ENCODE results near the gene RPL18A.
A peak's percentile ranks its signal among the peaks of the same experiment; 100 is the strongest.

Gene RPL18A

DNA sequence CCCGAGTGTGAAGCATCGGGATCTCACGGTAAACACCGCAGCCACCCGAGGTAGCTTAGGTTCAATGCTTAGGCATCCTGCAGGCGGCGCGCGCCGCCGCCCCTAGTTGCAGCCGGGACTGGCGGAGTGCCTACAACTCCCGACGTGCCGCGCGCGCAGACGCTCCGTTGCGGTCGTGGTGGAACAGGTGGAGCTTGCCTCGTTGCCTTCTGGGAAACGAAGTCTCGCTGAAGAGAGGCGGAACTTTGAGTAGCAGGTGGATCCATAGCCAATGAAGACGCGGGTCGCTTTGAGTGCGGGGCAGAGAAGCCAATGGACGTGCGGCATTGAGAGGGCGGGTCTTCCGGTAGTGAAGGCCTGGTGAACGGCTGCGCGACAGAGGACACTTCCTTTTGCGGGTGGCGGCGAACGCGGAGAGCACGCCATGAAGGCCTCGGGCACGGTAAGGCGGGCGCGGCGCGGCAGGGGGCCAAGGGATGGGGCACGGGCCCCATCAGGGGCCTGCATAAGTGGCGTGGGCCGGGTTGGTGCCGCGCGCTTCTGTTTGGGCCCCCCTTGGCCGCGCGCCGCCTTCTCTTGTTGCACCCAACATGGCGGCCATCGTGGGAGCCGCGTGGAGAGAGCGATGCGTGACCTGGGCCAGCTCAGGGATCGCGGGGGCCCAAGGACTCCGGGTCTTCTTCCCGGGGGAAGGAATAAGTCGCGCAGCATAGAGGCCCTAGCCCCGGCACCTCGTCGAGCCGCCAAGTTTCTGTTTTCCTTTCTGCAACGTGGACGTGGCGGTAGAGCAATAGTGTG is at the start of gene RPL18A:
Gene RPL18A (plus strand): TSS at position 378 of the 798 bp plus-strand sequence. CDS start 47 bp downstream, at position 425.
- peak; percentile 99 for DNase-seq

DNA sequence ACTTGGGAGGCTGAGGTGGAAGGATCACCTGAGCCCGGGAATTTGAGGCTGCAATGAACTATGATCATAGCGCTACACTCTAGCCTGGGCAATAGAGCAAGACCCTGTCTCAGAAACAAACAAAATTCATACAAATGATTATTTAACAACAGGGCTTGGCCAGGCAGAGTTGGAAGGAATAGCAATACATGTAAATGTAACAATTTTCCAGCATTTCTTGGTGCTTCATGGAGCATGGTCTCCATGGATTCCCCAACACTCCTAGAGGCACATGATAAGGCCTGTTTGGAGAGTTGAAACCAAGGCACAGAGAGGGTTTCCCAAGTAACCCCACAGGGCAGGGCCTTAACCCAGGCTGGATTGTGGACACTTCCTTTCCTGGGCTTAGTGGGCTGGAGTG is 48.6 kb upstream of the RPL18A start:
- no peak for DNase-seq

DNA sequence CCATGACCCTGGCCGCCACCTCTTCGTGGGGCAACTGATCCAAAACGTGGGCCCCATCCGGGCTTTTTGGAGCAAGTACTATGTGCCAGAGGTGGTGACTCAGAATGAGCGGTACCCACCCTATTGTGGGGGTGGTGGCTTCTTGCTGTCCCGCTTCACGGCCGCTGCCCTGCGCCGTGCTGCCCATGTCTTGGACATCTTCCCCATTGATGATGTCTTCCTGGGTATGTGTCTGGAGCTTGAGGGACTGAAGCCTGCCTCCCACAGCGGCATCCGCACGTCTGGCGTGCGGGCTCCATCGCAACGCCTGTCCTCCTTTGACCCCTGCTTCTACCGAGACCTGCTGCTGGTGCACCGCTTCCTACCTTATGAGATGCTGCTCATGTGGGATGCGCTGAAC is 48.0 kb upstream of the RPL18A start:
- no peak for DNase-seq

DNA sequence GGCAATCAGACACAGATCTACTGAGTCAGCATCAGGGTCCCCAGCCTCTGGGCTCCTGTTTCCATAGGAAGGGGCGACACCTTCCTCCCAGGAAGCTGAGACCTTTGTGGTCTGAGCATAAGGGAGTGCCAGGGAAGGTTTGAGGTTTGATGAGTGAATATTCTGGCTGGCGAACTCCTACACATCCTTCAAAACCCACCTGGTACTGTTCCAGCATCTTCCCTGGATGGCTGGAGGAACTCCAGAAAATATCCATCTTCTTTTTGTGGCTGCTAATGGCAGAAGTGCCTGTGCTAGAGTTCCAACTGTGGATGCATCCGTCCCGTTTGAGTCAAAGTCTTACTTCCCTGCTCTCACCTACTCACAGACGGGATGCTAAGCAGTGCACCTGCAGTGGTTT is 47.6 kb upstream of the RPL18A start:
- DNase-seq, result no peak

DNA sequence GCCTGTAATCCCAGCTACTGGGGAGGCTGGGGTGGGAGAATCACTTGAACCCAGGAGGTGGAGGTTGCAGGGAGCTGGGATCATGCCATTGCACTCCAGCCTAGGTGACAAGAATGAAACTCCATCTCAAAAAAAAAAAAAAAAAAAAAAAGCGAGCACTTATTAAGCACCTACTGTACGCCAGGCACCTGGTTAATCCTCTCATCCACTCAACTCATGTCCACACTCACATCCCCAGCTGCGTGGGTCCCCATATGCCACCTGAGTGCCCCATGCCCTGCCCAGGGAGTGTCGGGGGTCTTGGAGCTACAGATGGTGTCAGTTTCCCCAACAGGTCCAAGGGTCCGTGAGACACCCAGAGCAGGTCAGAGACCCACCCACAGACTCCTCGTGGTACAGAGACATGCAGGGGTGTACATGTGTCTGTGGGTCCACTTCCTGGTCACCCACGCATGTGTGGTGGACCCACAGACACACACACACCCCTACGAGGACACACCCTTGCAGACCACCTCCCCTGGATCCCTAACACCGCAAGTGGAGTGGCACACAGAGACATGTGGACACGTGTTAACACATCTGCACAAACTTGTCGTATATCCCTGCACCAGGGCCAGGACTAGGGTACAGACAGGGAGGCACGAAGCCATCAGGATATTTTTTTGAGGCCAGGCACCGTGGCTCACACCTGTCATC is 41.9 kb upstream of the RPL18A start:
- DNase-seq, result no peak

DNA sequence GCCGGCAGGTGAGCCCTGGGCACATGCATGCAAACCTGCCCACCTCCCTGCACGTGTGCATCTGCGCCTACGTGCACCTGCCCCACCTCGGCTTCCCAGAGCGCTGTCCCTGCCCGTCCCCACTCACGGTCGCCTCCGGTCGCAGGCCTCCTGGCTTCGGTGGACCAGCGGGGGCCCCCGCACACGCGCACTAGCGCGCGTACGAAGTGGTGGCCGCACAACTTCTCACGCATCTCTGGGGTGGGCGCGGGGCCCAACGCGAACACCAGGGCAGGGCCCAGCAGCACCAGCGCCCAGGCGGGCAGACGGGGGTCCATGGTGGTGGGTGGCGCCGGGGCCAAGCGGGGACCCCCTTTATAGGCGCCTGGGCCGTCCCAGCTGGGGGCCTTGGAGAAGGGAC is 38.5 kb upstream of the RPL18A start, which contains the start of gene INSL3:
Gene INSL3 (minus strand): TSS at position 330 of the 400 bp plus-strand sequence. CDS start 13 bp downstream, at position 317.
- no peak for DNase-seq

DNA sequence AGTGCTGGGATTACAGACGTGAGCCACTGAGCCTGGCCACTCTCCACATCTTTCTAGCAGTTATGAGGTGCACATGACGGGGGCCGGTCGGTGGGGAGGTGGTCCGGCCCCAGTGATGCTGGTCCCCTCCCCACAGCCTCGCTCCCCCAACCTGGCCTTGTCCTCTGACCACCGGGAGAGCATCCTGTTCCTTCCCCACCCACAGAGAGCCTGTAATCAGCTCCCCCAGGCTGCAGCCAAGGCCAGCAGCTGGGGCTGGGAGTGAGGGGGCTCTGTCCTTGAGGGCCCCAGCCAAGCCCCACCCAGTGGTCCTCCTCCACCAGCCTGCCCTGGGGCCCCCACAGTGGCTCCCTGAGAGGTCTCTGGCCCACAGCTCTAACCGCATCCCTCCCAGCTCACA is 35.4 kb upstream of the RPL18A start:
- DNase-seq, result no peak

DNA sequence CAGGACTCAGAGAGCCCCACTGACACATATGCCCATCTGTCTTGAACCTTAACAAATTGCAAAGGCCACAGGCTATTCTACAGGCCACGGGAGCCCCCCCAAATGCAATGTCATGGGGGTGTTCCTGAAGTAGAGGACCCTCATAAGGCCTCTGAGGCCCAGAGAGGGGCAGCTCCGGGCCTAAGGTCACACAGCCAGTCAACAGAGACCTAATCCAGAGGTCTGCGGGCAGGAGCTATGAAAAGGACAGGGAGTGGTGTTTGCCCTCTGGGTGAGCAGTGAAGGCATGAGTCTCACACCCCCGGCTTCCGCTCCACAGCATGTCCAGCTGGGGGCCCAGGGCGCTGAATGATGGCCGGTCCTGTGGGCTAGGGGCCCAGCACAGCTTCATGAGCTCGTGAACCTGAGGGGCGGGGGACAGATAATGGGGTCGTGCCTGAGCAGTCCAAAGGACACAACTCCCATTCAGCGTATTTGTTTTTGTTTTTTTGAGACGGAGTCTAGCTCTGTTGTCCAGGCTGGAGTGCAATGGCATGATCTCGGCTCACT is 33.1 kb upstream of the RPL18A start:
- no peak for DNase-seq

DNA sequence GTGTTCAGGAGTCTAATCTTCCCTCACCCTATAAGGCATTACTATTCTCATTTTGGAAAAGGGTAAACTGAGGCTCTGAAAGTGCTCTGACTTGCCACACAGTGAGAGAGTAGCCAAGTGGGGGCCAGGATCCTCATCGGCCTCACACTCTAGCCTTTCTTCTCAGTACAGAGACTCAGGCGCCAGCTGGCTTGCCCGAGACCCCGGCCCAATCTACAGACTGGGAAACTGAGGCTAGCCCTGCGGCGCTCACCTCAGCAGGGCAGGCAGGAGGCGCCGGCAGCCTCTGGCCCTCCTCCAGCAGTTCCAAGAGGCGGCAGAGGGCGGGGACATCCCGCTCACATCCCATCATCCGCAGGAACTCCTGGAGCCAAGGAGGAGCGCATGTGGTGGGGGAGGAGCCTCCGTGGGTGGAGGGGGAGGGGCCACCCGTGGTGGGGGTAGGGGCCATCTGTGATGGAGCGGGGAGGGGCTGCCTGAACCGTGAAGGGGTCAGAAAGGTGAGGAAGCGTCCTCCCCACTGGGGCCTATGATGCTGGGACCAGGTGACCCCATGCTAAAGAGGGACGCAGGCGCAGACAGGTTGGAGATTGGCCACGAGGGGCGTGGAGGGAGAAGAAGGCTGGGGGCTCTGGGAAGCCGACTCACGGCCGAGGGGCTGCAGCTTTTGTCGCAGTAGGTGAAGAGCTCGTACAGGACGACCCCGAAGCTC is 29.7 kb upstream of the RPL18A start:
- DNase-seq, result peak; percentile 60

DNA sequence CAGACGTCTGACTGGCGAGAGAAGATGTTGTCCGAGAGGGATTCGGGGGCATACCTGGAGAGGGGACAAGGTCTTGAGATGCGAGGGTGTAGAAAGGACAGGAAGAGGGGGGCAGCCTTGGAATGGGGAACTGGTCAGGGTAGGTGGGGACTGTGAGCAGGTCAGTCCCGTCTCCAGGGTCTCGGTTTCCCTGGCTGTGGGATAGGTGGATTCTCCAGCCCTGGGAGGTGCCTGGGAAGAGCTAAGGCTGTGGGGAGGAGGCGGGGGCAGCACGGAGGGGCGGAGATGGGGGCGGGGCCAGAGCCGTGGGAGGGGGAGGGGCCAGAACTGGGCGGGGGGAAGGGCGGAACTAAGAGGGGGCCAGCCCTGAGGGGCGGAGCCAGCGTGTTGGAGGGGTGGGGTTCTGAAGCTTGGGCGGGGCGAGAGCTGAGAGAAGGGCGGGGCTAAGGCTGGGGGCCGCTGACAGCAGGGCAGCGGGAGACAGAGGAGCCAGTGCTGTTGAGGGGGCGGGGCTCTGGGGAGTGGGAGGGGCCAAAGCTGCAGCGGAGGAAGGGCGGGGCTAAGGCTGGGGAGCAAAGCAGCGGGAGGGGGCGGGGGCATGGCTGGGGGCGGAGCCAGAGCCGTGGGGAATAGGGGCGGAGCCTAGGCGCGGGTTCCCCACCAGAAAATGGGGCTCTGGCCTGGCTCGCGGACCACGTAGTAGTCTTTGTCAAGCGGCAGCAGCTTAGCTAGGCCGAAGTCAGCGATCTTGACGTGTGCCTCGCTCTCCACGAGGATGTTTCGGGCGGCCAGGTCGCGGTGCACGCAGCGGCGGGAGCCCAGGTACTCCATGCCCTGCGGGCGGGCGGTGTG is 28.9 kb upstream of the RPL18A start:
- DNase-seq, result peak; percentile 84

DNA sequence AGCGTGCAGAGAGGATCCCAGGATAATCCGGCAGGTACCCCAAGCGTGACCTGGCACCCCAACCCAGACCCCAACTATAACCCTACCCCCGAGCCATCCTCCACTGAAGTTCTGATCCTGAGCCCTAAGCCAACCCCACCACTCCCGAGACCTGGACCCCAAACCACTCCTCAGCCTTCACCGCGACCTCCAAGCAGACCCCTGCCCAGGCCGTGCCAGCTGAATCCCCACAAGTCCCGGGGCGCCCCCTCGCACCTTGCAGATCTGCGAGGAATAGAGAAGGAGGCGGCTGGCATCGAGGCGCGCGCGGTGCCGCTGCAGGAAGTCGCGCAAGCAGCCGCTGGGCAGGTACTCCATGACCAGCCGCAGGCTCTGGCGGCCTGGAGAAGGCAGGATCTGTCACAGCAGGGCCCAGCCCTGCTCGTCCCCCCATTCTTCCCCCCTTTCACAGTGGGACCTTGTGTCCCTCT is 28.3 kb upstream of the RPL18A start:
- no peak for DNase-seq

DNA sequence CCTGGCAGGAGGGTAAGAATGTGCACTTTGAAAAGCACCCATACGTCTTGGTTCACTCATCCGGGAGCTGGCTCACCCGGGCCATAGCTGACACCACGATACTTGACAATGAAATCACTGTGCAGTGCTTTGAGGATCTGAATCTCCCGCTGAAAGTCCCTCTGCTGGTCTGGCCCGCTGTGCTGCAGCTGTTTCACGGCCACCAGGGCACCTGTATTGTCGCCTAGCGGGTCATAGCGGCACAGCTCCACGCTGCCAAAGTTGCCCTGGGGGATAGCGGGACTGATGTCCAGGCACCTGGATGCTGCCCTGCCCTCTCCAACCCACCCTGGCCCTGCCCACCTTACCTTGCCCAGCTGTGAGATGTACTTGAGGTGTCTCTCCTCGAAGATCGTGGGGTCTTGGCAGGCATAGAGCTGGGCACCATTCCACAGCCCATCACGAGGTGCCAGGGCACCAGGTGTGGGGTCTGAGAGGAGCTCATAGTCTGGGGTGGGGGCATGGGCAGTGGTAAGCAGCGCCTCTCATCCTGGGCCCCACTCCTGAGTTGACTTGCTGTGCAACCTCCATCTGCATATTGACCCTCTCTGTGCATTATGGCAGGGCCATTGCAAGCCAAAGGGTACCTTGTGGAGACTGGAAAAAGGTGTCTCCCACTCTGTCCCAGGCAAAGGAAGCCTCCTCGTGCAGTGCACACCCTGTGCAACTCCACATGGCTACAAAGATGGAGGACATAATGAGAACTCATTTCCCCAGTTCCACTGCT is 27.1 kb upstream of the RPL18A start:
- no peak for DNase-seq

DNA sequence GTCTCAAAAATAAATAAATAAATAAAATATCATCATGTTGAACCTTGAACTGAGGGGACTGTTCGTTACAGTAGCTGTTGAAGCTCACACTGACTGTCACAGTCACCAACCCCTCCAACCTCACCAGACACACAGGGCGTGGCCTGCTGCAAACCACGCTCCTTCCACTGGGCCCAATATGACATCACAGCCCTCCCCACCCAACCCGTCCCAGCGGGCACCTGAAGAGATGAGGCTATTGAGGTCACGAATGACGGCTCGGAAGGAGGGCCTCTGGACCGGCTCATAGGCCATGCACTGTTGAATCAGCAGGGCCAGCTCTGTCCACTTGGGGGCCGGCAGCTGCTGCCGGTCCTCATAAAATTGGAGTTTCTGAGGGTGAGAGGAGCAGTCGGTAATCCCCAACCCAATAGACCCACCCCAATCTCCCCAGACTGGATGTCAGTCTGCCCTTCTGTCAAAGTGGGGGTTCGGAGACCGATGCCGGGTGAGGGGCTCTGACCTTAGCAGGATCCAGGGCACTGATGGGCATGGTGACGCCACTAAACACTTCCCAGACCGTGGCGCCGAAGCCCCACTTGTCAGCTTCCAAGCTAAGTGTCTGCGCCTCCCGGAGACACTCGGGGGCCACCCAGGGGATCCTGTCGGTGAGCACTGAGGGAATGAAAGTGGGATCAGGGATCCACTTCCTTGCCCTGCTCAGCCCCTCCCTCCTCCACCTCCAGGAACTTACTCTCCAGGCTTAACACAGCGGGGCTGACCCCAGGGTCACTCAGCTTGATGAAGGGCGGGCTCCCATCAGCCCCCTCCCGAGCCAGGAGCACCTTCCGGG is 25.1 kb upstream of the RPL18A start:
- no peak for DNase-seq

DNA sequence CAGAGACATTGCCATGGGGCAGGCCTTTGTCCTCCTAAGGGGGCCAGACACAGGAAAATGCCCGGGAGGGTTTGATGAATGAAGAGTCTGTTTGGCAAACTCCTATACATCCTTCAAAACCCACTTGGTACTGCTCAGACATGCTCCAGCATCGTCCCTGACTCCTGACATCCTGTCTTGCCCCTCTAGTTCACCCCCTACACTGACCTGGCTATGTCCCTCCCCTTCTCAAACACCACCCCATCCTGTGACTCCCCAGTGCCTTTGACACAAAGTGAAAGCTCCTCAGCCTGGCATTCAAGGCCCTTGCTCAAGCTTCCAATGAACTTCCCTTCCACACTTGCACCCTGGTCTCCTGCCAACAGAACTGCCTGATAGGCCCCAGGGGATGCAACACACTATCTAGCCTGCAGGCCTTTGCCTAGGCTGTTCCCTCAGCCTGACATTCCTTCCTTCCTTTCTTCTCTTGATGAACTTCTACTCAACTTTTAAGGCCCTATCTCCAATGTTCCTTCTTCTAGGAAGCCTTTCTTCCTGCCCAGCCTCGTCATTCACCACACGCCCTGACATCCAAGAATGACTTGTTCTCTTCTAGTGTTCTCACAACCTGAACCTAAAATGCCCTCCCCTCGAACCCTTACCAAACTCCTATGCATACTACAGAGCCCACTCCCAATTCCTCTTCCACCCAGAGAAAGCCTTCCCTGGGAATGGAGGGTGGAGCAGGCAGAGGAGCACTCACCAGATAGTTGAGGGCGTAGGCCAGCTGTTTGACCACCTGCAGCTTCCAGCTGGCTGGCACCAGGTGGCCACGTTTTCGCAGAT is 24.3 kb upstream of the RPL18A start:
- no peak for DNase-seq

DNA sequence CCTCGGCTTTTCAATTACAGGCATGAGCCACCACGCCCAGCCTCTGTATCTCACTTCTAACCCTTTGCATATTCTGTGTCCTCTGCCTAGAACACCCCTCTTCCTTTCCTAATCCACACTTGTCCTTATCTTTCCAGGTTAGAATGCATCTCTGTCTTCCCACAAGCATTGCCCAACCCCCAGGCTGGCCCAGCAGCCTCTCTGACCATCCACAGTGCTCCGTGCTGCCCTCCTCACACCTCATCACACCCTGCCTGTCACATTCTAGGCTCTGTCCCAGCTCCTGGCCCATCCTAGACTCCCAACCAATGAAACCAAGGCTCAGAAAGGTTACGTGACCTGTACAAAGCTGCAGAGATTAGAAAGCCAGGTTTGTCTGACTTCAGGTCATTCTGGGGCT is 23.2 kb upstream of the RPL18A start:
- no peak for DNase-seq

DNA sequence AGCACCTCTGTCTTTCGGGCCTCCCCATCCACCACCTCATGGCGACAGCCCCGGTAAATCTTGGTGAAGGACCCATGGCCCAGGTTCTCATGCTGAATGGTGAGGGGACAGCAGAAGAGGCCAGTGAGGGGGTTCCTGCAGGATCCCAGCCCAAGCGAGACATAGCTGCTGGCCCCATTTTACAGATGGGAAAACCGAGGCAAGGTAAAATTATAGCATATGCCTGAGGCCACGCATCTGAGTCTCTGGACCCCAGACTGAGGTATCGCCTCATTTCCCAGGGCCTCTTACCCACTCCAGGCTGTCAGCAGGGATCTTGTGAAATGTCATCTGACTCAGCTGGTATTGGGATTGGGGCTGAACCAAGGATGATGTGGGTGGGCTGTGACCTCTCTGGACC is 21.7 kb upstream of the RPL18A start:
- no peak for DNase-seq

DNA sequence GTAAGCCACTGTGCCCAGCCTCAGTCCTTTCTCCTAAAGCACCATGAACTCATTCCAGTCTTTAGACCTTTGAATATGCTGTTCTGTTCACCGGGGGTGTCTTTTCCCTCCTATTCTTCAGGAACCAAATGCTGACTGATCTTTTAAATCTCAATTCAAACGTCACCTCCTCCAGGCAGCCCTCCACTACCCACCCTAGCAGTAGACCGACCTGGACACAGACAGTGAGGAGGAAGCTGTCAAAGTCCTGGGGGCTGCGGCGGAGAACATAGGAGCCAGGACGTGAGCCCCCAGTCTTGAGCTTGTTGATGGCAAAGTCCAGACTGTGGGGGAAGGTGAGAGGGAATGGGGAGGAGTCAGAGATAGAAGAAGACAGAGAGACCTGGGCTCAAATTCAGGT is 19.7 kb upstream of the RPL18A start:
- DNase-seq, result no peak

DNA sequence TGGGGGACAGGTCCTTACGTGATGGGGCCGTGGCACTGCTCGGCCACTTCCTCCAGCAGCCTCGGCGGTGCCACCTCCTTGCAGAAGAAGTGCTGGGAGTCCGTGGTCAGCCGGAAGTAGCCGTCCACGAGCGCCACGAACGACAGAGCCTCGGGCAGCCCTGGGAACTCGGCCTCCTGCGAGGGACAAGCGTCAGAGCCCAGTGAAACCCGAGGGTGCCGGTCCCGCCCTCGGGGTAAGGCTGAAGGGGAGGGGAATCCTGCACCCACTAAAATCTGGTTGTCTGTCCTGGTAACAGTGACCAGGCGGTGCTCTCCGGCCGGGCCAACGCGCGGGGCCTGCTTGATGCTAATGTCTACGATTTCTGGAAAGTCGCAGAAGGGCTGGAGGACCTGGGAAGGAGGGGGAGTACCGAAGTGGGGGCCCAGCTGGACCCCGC is 18.3 kb upstream of the RPL18A start:
- DNase-seq, result no peak
